LNCaP clone FGC (cell line): ENCODE measurements around the gene TNIP2.
"Not testable (repeated sequence)": the region's sequence is repeated elsewhere in the genome, so short reads cannot be mapped to it uniquely, and the experiment has no call there.

Experiments
- DNase-seq: peaks from one replicate; pipeline ENCODE4 v3.0.0-alpha.2; 2011; ENCODE audit warnings: low read depth
- H3K4me3 ChIP-seq: 2 replicates; pipeline ENCODE4 v1.5.1; 2011; ENCODE audit warnings: mild to moderate bottlenecking, low read depth, low read length, control low read depth
- TF ChIP-seq, protein P1 (sequence below): IDR thresholded peaks from 2 replicates; pipeline ENCODE4 v1.5.1; 2012; ENCODE audit warnings: mild to moderate bottlenecking; ENCODE audit not compliant: control insufficient read depth, insufficient read depth; ENCODE audit errors: extremely low read depth

Gene TNIP2

GRCh38 chr4:2729533-2729875, 26.6 kb downstream of the TNIP2 start:
- no peak overlapping the region for H3K4me3 ChIP-seq
- TF ChIP-seq, protein P1, sequence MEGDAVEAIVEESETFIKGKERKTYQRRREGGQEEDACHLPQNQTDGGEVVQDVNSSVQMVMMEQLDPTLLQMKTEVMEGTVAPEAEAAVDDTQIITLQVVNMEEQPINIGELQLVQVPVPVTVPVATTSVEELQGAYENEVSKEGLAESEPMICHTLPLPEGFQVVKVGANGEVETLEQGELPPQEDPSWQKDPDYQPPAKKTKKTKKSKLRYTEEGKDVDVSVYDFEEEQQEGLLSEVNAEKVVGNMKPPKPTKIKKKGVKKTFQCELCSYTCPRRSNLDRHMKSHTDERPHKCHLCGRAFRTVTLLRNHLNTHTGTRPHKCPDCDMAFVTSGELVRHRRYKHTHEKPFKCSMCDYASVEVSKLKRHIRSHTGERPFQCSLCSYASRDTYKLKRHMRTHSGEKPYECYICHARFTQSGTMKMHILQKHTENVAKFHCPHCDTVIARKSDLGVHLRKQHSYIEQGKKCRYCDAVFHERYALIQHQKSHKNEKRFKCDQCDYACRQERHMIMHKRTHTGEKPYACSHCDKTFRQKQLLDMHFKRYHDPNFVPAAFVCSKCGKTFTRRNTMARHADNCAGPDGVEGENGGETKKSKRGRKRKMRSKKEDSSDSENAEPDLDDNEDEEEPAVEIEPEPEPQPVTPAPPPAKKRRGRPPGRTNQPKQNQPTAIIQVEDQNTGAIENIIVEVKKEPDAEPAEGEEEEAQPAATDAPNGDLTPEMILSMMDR: no peak
- DNase-seq: no peak

DNA sequence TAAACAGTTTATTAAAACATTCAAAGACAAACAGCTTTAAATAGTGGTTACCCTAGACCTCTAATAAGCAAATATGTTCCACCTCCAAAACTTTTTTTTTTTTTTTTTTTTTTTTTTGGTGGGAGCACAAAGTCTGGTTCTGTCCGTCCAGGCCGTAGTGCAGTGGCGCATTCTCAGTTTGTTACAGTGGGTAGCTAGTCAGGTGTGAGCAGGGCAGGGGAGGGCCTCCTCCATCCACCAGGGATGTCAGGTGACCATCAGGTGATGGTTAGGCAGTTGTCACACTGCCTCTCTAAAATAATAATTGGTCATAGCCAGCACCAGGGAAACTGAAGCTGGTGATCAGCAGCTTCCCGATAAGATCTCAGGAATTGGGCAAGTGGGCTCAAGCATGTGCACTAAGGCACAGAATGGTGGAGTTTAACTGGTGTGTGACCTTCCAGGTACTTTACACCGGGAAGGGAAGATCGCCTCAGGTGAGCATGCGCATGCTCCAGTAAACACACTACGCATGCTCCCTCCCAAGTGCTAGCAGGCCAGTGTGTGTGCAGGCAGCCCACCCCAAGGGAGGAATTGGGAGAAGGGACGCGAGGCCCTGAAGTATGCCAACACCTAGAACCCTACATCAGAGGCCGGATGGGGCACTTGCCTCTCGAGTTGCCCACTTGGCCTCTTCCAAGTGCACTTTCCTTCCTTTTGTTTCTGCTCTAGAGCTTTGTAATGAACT, 27.2 kb downstream of the TNIP2 start:
- H3K4me3 ChIP-seq: no peak overlapping the region
- TF ChIP-seq, protein P1: no peak
- no peak for DNase-seq

DNA sequence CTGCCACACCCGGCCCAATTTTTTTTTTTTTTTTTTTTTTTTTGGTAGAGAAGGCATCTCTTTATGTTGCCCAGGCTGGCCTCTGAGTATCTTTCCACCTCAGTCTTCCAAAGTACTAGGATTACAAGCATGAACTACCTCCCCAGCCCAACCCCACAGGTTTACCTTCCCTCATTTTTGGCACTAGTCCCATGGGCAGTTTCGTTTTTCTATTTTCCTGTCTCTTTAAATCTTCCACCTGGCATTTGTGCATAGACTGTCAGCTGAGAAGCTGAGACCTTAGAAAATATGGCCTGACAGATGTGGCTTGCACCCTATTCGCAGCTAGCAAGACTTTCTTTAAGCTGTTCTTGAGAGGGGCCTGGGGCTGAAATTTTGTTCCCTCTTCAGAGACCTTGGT, 27.9 kb downstream of the TNIP2 start:
- TF ChIP-seq, protein P1: no peak
- DNase-seq: no peak

DNA sequence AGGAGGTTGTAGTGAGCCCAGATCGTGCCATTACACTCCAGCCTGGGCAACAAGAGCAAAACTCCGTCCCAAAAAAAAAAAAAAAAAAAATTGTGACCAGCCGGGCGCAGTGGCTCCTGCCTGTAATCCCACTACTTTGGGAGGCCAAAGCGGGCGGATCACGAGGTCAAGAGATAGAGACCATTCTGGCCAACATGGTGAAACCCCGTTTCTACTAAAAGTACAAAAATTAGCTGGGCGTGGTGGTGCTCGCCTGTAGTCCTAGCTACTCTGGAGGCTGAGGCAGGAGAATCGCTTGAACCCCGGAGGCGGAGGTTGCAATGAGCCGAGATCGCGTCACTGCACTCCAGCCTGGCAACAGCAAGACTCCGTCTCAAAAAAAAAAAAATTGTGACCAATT, 29.3 kb downstream of the TNIP2 start:
- H3K4me3 ChIP-seq, DNase-seq: not testable (repeated sequence)

More for the DNA sequence above, 27.9 kb downstream of the TNIP2 start:
- no peak overlapping the region for H3K4me3 ChIP-seq

- DNase-seq: no peak
- no peak overlapping the region for H3K4me3 ChIP-seq
- TF ChIP-seq, protein P1: no peak
Observed at GRCh38 chr4:2725380-2725779, 30.8 kb downstream of the TNIP2 start.

GRCh38 chr4:2723751-2724150, 32.4 kb downstream of the TNIP2 start:
- TF ChIP-seq, protein P1: no peak
- H3K4me3 ChIP-seq: no peak overlapping the region
- no peak for DNase-seq

DNA sequence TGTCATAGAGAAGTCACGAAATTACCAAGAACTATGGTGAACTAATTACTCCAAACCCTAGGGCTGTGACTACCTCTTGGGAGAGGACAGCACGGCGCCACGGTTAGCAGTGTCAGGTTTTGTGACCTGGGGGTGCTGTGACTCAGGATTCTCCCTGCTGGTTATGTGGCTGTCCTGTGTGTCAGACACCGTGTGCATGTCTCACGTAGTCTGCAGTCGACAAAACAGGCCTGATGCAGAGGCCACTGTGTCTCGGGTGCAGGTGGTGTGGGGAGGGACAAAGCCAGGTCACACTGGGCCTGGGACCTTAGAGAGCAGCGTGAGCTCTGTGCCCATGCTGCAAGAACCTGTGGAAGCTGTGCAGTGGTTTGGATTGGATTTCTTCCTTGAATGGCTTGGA, 34.1 kb downstream of the TNIP2 start:
- DNase-seq: no peak
- H3K4me3 ChIP-seq: no peak overlapping the region
- TF ChIP-seq, protein P1: no peak
